ENCODE results near the gene GOPC. TPM values are rescaled to one million over a fixed set of nuclear protein-coding genes. Genes with fewer than 3 reads are reported as not detected.
A peak's percentile ranks its signal among the peaks of the same experiment; 100 is the strongest.
"Not testable (repeated sequence)": the region's sequence is repeated elsewhere in the genome, so short reads cannot be mapped to it uniquely, and the experiment has no call there.

GOPC gene
- total RNA-seq, result 28.6 TPM

GRCh38 chr6:117602151-117602898 lies at the start of gene GOPC:
TSS of gene GOPC (minus strand) at chr6:117602511. CDS start at chr6:117602288, 223 bp downstream.
- peak; percentile 97 for DNase-seq (ENCODE audit: low spot score)

GRCh38 chr6:117651984-117652383 lies 49.7 kb upstream of the GOPC start:
- not testable (repeated sequence) for DNase-seq (ENCODE audit: low spot score)

GRCh38 chr6:117642976-117643375 lies 40.7 kb upstream of the GOPC start:
- no peak for DNase-seq (ENCODE audit: low spot score)

GRCh38 chr6:117637770-117638169 lies 35.5 kb upstream of the GOPC start:
- DNase-seq (ENCODE audit: low spot score), result no peak

GRCh38 chr6:117629119-117629660 lies 26.9 kb upstream of the GOPC start:
- DNase-seq (ENCODE audit: low spot score), result no peak

GRCh38 chr6:117627533-117627932 lies 25.2 kb upstream of the GOPC start:
- no peak for DNase-seq (ENCODE audit: low spot score)

- no peak for DNase-seq (ENCODE audit: low spot score)
Measured at GRCh38 chr6:117624869-117625481, 22.7 kb upstream of the GOPC start.

GRCh38 chr6:117619178-117619577 lies 16.9 kb upstream of the GOPC start:
- DNase-seq (ENCODE audit: low spot score), result no peak

- no peak for DNase-seq (ENCODE audit: low spot score)
Measured at GRCh38 chr6:117617210-117618035, 15.1 kb upstream of the GOPC start.

GRCh38 chr6:117616391-117617209 lies 14.3 kb upstream of the GOPC start:
- no peak for DNase-seq (ENCODE audit: low spot score)

- no peak for DNase-seq (ENCODE audit: low spot score)
Measured at GRCh38 chr6:117615750-117616390, 13.6 kb upstream of the GOPC start.

- DNase-seq (ENCODE audit: low spot score), result no peak
Measured at GRCh38 chr6:117613920-117614560, 11.7 kb upstream of the GOPC start.

- no peak for DNase-seq (ENCODE audit: low spot score)
Measured at GRCh38 chr6:117607511-117607910, 5.2 kb upstream of the GOPC start.

GRCh38 chr6:117605169-117605826 lies 3.0 kb upstream of the GOPC start:
- DNase-seq (ENCODE audit: low spot score), result peak; percentile 52

GRCh38 chr6:117603821-117604220 lies 1.5 kb upstream of the GOPC start:
- DNase-seq (ENCODE audit: low spot score), result no peak

GRCh38 chr6:117602899-117603588 lies 733 bp upstream of the GOPC start:
- no peak for DNase-seq (ENCODE audit: low spot score)

- no peak for DNase-seq (ENCODE audit: low spot score)
Measured at GRCh38 chr6:117601811-117602150, 530 bp downstream of the GOPC start.

- DNase-seq (ENCODE audit: low spot score), result no peak
Measured at GRCh38 chr6:117600008-117600743, 2.1 kb downstream of the GOPC start.

GRCh38 chr6:117597755-117598154 lies 4.6 kb downstream of the GOPC start:
- no peak for DNase-seq (ENCODE audit: low spot score)

Data from ureter (tissue), 1 donor.